Effector CD4-positive, alpha-beta T cell (primary cell): ENCODE results near the gene ZNF415. TPM values are rescaled to one million over a fixed set of nuclear protein-coding genes. Genes with fewer than 3 reads are reported as not detected.
"Not testable (repeated sequence)": the region's sequence is repeated elsewhere in the genome, so short reads cannot be mapped to it uniquely, and the experiment has no call there.

Source experiments
- DNase-seq: peaks from one replicate; pipeline ENCODE4 v3.0.0-alpha.2; 2020
- total RNA-seq: gene quantifications from one replicate; lab custom pipeline; 2026; lab: John Stamatoyannopoulos, UW

ZNF415 gene
- not detected for total RNA-seq

DNA sequence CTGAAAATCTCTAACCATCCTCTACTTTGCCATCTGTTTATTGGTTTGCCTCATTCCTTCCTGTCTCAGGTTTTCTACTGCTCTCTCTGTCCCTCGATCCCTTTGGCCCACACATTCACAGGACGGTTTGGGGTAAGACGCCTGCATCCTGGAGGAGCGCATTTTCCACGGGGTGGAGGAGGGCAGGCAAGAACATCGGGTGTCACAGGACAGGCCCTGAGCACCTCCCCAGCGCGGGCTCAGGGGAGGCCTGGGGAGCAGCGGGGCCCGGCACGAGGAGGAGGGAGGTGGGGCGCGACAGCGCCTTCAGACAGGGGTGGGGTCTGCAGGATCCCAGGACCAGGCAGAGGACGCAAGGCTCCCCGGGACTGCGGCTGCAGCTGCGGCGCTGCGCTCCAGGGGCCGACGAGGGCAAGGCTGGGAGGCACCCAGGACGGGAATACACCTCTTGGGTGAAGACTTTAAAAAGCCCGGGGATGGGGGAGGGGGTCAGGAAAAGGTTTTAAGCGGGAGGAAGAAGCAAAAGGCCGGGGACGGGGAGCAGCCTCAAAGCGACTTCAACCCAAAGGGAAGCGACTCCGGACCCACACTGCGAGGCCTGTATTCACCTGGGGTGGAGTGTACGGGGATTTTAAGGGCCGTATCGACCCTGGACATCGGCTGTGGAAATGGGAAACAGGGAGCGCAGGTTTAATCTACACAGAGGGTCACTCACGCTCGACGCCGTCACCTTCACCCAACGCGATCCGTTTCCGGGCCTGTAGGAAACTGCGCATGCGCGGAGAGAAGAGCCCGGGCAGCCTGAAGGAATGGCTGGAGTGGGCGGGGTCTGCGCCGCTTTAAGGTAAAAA lies at the start of gene ZNF415:
TSS of gene ZNF415 (minus strand) at position 770 of the 851 bp plus-strand sequence. CDS start 10,234 bp downstream, outside the sequence.
- DNase-seq: peak; percentile 3

DNA sequence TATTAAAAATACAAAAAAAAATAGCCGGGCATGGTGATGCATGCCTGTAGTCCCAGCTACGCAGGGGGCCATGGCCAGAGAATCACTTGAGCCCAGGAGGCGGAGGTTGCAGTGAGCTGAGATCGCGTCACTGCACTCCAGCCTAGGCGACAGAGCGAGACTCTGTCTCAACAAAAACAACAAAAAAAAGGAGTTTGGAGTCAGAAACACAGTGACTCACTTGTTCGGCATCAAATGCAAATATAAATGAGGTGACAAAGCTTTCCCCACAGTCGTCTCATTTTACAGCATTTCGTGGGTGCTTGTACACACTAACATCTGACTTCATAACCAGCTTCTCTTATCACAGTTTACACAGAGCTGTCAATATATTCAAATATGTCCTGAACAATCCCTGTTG lies 49.5 kb upstream of the ZNF415 start:
- DNase-seq: no peak

DNA sequence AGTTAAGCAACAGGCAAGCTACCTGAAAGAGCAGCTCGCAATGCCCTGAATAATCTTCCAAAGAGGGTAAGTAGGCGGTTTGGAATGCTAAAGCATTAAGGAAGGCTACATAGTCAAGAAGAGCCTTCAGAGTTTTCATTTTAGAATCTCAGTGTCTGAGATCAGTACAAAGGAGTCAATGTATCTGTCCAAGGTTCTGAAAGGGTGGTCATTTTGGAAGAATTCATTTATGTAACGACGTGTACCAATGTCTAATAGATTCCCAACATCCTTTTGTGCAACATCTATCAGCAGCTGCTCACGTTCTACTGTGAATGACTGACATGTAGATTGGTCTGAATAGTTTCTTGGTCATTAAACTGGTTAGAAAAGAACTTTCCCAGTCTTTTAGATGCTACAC lies 45.3 kb upstream of the ZNF415 start:
- no peak for DNase-seq

GRCh38 chr19:53172889-53173288 lies 40.2 kb upstream of the ZNF415 start:
- DNase-seq: no peak

GRCh38 chr19:53165691-53166091 lies 33.0 kb upstream of the ZNF415 start:
- DNase-seq: no peak

- DNase-seq: no peak
These were observed 28.4 kb upstream of the ZNF415 start for GRCh38 chr19:53161123-53161522.

- DNase-seq: no peak
These were observed 27.6 kb upstream of the ZNF415 start for GRCh38 chr19:53160350-53160749.

- DNase-seq: peak; percentile 15
These were observed 25.5 kb upstream of the ZNF415 start for GRCh38 chr19:53158119-53158656.

GRCh38 chr19:53157626-53158025 lies 24.9 kb upstream of the ZNF415 start:
- no peak for DNase-seq

- no peak for DNase-seq
These were observed 24.1 kb upstream of the ZNF415 start for GRCh38 chr19:53156850-53157249.

GRCh38 chr19:53147645-53148044 lies 14.9 kb upstream of the ZNF415 start:
- DNase-seq: no peak

DNA sequence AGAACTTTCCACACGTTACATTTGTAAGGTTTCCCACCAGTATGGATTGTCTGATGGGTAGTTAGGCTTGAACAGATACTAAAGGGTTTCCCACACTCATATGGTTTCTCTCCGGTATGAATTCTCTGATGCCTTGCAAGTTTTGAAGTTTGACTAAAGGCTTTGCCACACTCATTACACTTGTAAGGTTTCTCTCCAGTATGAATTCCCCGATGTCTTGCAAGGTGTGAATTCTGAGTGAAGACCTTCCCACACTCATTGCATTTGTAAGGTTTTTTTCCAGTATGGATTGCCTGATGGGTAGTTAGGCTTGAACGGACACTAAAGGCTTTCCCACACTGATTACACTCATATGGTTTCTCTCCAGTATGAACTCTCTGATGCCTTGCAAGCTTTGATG lies 7.6 kb upstream of the ZNF415 start:
- no peak for DNase-seq

DNA sequence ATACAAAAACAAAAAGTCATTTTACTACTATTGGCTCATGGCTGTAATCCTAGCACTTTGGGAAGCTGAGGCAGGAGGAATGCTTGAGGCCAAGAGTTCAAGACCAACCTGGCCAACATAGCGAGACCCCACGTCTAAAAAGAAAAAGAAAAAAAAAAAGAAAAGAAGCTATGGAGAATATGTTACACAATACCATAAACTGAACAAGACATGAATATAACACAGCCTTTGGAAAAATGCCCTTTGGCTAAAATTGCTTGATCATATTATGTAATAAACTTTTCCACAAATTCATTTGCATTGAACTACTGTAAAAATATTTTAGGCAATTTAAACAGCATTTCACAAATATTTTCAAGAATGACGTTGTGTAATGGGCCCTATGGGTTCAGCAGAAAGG lies 3.7 kb upstream of the ZNF415 start:
- no peak for DNase-seq

- no peak for DNase-seq
These were observed 983 bp downstream of the ZNF415 start for GRCh38 chr19:53131727-53132126.

GRCh38 chr19:53131085-53131590 lies 1.6 kb downstream of the ZNF415 start:
- no peak for DNase-seq

- DNase-seq: no peak
These were observed 2.2 kb downstream of the ZNF415 start for GRCh38 chr19:53130506-53130905.

DNA sequence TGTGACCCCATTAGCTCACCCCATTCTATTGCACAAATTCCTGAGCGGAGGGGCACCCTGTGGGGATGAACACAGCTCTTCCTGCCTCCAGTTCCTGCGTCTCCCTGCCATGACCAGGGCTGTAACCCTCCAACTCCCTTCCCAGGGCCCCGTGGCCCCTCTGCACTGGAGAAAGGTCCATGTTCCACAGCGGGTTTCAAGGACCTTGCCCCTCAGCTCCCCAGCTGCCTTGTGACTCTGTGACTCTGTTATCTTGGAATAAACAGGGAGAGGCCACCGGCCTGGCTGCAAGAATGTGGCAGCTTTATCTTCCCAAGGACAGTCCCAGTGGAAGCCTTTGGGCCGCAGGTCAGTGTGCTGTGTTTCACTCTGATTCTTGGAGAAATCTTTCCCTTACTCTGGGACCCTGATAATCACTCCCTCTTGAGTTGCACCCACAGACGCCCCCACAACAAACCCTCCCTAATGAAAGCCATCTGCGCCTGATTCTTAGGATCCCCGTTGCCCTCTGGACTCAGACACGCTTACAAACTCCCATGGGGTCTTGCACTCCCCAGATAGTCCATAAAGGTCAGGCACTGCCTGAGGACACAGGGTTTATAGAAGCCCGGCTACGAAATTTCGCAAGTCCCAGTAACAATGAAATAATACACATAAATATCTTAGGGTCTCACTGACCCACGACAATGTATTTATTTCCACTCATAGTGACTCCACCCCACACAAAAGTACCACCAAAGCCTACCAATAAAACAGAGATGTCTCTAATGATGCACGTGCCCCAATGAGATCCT lies 5.8 kb downstream of the ZNF415 start:
- not testable (repeated sequence) for DNase-seq

- DNase-seq: no peak
These were observed 9.3 kb downstream of the ZNF415 start for GRCh38 chr19:53123400-53123799.

DNA sequence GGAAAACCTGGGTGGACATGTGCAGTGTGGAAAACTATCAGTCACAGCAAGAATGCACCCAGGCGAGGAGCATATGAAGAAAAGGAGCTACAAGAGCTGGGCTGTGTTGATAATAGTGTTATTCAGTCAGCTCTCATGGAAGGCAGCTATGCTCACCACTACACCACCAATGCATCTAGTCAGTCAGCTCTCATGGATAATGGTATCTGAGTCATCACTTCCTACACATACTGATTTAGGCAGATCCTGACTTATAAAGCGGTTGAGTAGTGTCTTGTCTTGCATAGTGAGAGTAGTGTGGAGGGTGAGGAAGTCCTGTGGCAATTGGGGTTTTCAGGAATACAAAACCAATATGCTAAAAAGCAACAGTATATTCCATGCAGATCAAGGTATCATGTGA lies 20.4 kb downstream of the ZNF415 start:
- no peak for DNase-seq

GRCh38 chr19:53109527-53109926 lies 23.2 kb downstream of the ZNF415 start:
- DNase-seq: no peak

DNA sequence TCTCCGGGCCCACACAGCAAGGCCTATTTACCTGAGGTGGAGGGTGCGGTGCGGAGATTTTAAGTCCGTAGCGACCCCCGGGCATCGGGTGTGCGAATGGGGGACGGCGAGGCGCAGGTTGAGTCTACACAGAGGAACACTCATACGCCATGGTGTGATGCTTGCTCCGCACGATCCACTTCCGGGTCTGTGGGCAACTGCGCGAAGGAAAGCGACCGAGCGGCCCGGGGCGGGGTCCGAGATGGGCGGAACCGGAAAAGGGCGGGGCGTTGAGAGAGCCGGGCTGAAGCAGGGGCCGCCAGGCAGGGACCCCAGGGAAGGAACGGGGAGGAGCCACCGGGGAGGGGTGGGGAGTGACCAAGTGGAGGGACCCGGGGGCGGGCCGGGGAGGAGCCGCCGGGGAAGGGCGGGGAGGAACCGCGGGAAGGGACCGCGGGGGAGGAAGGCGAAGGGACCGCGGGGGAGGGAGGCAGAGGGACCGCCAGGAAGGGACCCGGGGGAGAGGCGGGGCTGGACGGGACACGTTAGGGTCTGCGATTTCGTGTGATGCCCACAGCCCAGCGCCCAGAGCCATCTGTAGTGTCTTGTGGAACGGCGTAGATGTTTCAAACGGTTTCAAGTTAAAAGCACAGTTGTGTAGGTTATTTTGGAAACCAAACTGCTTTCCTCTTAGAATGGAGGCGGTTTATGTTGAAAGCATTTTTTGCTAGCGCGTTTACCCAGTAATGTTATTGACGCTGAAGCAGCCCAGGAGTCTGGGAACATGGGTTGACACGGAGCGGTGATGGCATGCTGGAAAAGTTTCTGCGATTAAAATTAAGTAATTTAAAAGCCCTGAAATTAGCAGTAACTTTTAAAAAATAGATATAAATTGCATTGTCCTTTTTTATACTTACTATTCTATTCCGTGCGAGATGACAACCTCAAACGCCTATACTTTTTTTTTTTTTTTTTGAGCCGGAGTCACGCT lies 29.2 kb downstream of the ZNF415 start, which contains the start of gene ZNF160:
TSS of gene ZNF160 (minus strand) at position 189 of the 970 bp plus-strand sequence. CDS start 17,146 bp downstream, outside the sequence.
- DNase-seq: peak; percentile 96

- no peak for DNase-seq
These were observed 29.9 kb downstream of the ZNF415 start for GRCh38 chr19:53102756-53103233.
